GM18507 (cell line): ENCODE data around the gene SFN.
A peak's percentile ranks its signal among the peaks of the same experiment; 100 is the strongest.
"Not testable (repeated sequence)": the region's sequence is repeated elsewhere in the genome, so short reads cannot be mapped to it uniquely, and the experiment has no call there.

Source experiments
- DNase-seq: peaks from one replicate; pipeline ENCODE4 v3.0.0; 2011; ENCODE audit warnings: low read depth; ENCODE audit not compliant: insufficient read length; ENCODE audit errors: extremely low spot score
- FAIRE-seq: peaks from 2 replicates; lab custom pipeline; 2011; peaks lifted over from hg19 to GRCh38; lab: Jason Lieb, UNC

The SFN gene

GRCh38 chr1:26838474-26839338 is 24.2 kb upstream of the SFN start:
- DNase-seq (peak; percentile 58), FAIRE-seq (peak; percentile 91)

- DNase-seq (no peak), FAIRE-seq (no peak)
These were observed 23.6 kb upstream of the SFN start for GRCh38 chr1:26839339-26839722.

- no peak for DNase-seq
- FAIRE-seq: no peak
These were observed 23.2 kb upstream of the SFN start for GRCh38 chr1:26839779-26840178.

GRCh38 chr1:26844424-26845196 is 18.3 kb upstream of the SFN start:
- DNase-seq (no peak), FAIRE-seq (no peak)

- not testable (repeated sequence) for FAIRE-seq, DNase-seq
These were observed 15.1 kb upstream of the SFN start for GRCh38 chr1:26847826-26848225.

GRCh38 chr1:26848499-26848898 is 14.4 kb upstream of the SFN start:
- FAIRE-seq: no peak
- DNase-seq: no peak

GRCh38 chr1:26848941-26849774 is 13.8 kb upstream of the SFN start:
- DNase-seq: no peak
- FAIRE-seq: no peak

GRCh38 chr1:26851106-26851684 is 11.8 kb upstream of the SFN start:
- DNase-seq: no peak

GRCh38 chr1:26852701-26853100 is 10.2 kb upstream of the SFN start:
- DNase-seq (no peak), FAIRE-seq (no peak)

More at GRCh38 chr1:26851106-26851684, 11.8 kb upstream of the SFN start:
- no peak for FAIRE-seq

GRCh38 chr1:26853156-26853555 is 9.8 kb upstream of the SFN start:
- peak; percentile 62 for DNase-seq
- peak; percentile 81 for FAIRE-seq

GRCh38 chr1:26853600-26853999 is 9.3 kb upstream of the SFN start:
- DNase-seq: no peak
- FAIRE-seq: no peak

- DNase-seq (no peak), FAIRE-seq (no peak)
These were observed 8.0 kb upstream of the SFN start for GRCh38 chr1:26854906-26855305.

GRCh38 chr1:26855636-26856035 is 7.3 kb upstream of the SFN start:
- no peak for FAIRE-seq
- DNase-seq: no peak

- DNase-seq: no peak
- no peak for FAIRE-seq
These were observed 6.8 kb upstream of the SFN start for GRCh38 chr1:26856181-26856580.

- no peak for FAIRE-seq
These were observed 6.1 kb upstream of the SFN start for GRCh38 chr1:26856604-26857469.

GRCh38 chr1:26857473-26858060 is 5.4 kb upstream of the SFN start:
- no peak for FAIRE-seq
- DNase-seq: no peak

More at GRCh38 chr1:26856604-26857469, 6.1 kb upstream of the SFN start:
- DNase-seq: no peak

GRCh38 chr1:26858160-26858559 is 4.8 kb upstream of the SFN start:
- FAIRE-seq: no peak
- no peak for DNase-seq

GRCh38 chr1:26858891-26859640 is 3.9 kb upstream of the SFN start:
- DNase-seq (no peak), FAIRE-seq (no peak)
